Spleen (tissue), 11 donors: ENCODE measurements around the gene LCT. TPM values are rescaled to one million over a fixed set of nuclear protein-coding genes. Genes with fewer than 3 reads are reported as not detected.

Source experiments
- DNase-seq: peaks from one replicate; pipeline ENCODE4 v3.0.0-alpha.2; 2020
- H3K27ac ChIP-seq, 8 donors: fragments of 200-600 bp; sonication (generic) in 7 of 8; 1 replicate in 4 of 8; 2 replicates in 4 of 8; pipeline versions ENCODE4 v1.5.0 to v1.8.0; 2016 to 2021; ENCODE audit warnings: inconsistent platforms in 4 of 8, mild to moderate bottlenecking in 4 of 8, moderate library complexity in 1 of 8
- H3K27me3 ChIP-seq, 7 donors: fragments of 200-600 bp; sonication (generic) in 6 of 7; replicated peaks in 1 of 7; 1 replicate in 4 of 7; 2 replicates in 3 of 7; pipeline versions ENCODE4 v1.5.0 to v1.8.0; 2016 to 2021; ENCODE audit warnings: inconsistent platforms in 3 of 7, mild to moderate bottlenecking in 1 of 7
- H3K36me3 ChIP-seq, 6 donors: fragments of 200-600 bp; sonication (generic) in 5 of 6; 1 replicate in 4 of 6; 2 replicates in 2 of 6; pipeline versions ENCODE4 v1.5.0 to v1.8.0; 2016 to 2021; ENCODE audit warnings: inconsistent platforms in 2 of 6
- H3K4me1 ChIP-seq, 6 donors: fragments of 200-600 bp; sonication (generic) in 5 of 6; 1 replicate in 3 of 6; 2 replicates in 3 of 6; pipeline versions ENCODE4 v1.5.0 to v1.8.0; 2016 to 2021; ENCODE audit warnings: inconsistent platforms in 3 of 6
- H3K4me3 ChIP-seq, 8 donors: fragments of 200-600 bp; sonication (generic) in 7 of 8; 1 replicate in 4 of 8; 2 replicates in 4 of 8; pipeline versions ENCODE4 v1.5.0 to v1.8.0; 2016 to 2021; ENCODE audit warnings: inconsistent platforms in 4 of 8, mild to moderate bottlenecking in 4 of 8, moderate library complexity in 2 of 8
- H3K9me3 ChIP-seq, 8 donors: fragments of 200-600 bp; sonication (generic) in 7 of 8; 1 replicate in 4 of 8; 2 replicates in 4 of 8; pipeline versions ENCODE4 v1.5.0 to v1.8.0; 2016 to 2021; ENCODE audit warnings: inconsistent platforms in 4 of 8
- POLR2A ChIP-seq, 3 donors: fragments of 450-650 bp; IDR thresholded peaks; one replicate each; pipeline ENCODE4 v1.5.1; 2017; ENCODE audit warnings: antibody characterized with exemption in 3 of 3, mild to moderate bottlenecking in 1 of 3
- POLR2AphosphoS5 ChIP-seq, 3 donors: sonication (generic); formaldehyde crosslinking; IDR thresholded peaks; one replicate each; pipeline ENCODE4 v1.5.1; 2017; ENCODE audit warnings: antibody characterized with exemption in 3 of 3
- WGBS, 5 donors: extraction: QIAGEN DNeasy Blood & Tissue Kit in 3 of 5; methylation state at CpG; one replicate each; pipeline versions ENCODE4 v1.1.5 to v1.1.7; 2013 to 2018; 5-methylcytosine and 5-hydroxymethylcytosine counted together
- intact Hi-C: fragments of 100-400 bp; cut with DNase I; formaldehyde crosslinking; loops from one replicate; pipeline ENCODE4 v1.15.0; 2023; ENCODE audit warnings: low total_unique reads
- polyA plus RNA-seq, 3 donors: library from polyadenylated mRNA; stranded (reverse); fragments of 200-250 nt; gene quantifications; one replicate each; pipeline ENCODE4 v1.2.1, GENCODE V29; 2013
- total RNA-seq, 7 donors: library from RNA; depleted of rRNA in 3 of 7; stranded (reverse); fragments of >200 nt in 3 of 7; fragmentation: NEBNext Ultra II Directional in 4 of 7; extraction: Animal tissue kit (Norgen Biotek cat#: 25700) in 4 of 7; gene quantifications; one replicate each; pipeline versions ENCODE4 v1.1.0 to v1.2.1, GENCODE V29; 2016 to 2021
- TF ChIP-seq, protein P1 (sequence below), 11 experiments: fragments of 200-600 bp in 7 of 11; fragments of 450-650 bp in 4 of 11; sonication (generic) in 4 of 11; IDR thresholded peaks in 8 of 11; conservative IDR thresholded peaks in 3 of 11; 1 replicate in 7 of 11; 2 replicates in 4 of 11; pipeline versions ENCODE4 v1.4.0 to v1.8.0; 2016 to 2021; ENCODE audit warnings: antibody characterized with exemption in 11 of 11, inconsistent platforms in 4 of 11, mild to moderate bottlenecking in 1 of 11
- donor health status: healthy with polysubstance abuse.
- donor health status: DM: no; HTN: no; CAD: no; lungs with moderate emphysema.
- donor health status: DM: no; HTN: no; CAD: no.
- donor health status: Bipolar disorder and iron deficiency.
- donor health status: healthy.
- donor health status: DM: no; HTN: no; CAD: no.
- donor health status: DM: yes; HTN: yes; CAD: no.

LCT gene
- total and polyA plus RNA-seq, 10 donors, result 0.02 to 0.19 (median 0.06) TPM; not detected in 3

DNA sequence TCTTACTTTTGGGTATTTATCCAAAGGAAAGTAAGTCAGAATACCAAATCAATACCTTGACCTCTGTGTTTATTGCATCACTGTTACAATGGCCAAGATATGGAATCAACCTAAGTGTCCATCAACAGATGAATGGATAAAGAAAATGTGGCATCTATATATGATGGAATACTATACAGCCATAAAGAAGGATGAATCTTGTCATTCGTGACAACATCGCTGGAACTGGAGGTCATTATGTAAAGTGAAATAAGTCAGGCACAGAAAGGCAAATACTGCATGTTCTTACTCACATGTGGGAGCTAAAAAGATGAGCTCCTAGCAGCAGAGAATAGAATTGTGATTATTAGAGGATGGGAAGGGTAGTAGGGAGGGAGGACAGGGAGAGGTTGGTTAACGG lies 34.6 kb downstream of the LCT start:
- no peaks in the 10 kb centered on the region for H3K27me3 ChIP-seq
- H3K4me3 ChIP-seq, result no peak overlapping the region
- no peak for TF ChIP-seq POLR2A (IDR thresholded peaks at IDR 0.05)
- no peak for TF ChIP-seq POLR2AphosphoS5 (IDR thresholded peaks at IDR 0.05)
- WGBS, 5 donors, result 63 to 68% (median 66%) methylated on average over 3 of the region's 3 CpGs
- DNase-seq, result no peak
- H3K9me3 ChIP-seq, result peaks cover 0 to 34% (median 30%) of the 10 kb centered on the region in 8 donors
- H3K36me3 ChIP-seq, result no peaks in the 10 kb centered on the region
- H3K4me1 ChIP-seq, result peaks cover 0 to 6% (median 4%) of the 10 kb centered on the region in 6 donors
- no peak overlapping the region for H3K27ac ChIP-seq
- intact Hi-C loops, result no loop called here

DNA sequence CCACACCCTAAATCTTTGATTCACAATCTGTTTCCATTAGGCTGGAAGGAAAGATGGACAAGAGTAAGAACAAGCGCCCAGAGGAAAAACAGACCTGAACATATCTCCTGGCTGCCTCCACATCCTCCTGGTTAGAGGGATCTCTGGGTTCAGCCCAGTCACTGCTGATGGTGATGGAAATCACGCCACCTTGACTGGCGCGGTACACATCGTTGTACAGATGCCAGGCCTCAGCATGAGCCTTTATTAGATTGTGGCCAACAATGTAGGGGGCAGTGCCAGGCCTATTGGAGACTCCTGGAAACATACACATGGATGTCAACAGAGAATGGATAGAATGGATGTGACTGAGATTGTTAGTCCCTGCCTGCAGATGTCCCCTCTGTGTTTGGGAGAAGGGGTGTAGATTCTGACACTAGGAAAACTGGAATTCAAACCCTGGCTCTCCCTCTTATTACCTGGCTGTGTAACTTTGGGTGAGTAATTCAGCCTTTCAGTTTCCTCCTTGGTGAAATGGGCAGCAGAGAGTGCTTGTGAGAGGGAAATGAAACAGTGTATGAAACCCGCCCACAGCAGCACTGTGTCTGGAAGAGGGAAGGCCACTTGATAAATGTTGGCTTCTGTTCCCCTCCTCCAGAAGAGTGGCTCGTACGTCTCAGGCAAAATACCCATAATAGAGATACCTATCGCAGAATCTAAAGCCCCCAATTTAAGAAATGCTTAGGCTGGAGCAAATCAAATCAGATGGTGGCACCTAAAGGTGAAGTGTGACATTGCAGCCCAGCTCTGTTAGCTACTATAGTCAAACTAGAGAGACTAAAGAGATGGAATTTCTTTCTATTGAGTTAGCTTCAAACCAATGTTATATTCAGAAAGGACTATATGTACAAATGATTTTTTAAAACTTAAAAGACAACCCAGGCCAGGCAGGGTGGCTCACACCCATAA lies 36.2 kb downstream of the LCT start:
- peaks cover 0 to 34% (median 30%) of the 10 kb centered on the region in 8 donors for H3K9me3 ChIP-seq
- TF ChIP-seq, protein P1, sequence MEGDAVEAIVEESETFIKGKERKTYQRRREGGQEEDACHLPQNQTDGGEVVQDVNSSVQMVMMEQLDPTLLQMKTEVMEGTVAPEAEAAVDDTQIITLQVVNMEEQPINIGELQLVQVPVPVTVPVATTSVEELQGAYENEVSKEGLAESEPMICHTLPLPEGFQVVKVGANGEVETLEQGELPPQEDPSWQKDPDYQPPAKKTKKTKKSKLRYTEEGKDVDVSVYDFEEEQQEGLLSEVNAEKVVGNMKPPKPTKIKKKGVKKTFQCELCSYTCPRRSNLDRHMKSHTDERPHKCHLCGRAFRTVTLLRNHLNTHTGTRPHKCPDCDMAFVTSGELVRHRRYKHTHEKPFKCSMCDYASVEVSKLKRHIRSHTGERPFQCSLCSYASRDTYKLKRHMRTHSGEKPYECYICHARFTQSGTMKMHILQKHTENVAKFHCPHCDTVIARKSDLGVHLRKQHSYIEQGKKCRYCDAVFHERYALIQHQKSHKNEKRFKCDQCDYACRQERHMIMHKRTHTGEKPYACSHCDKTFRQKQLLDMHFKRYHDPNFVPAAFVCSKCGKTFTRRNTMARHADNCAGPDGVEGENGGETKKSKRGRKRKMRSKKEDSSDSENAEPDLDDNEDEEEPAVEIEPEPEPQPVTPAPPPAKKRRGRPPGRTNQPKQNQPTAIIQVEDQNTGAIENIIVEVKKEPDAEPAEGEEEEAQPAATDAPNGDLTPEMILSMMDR (IDR thresholded peaks at IDR 0.05 in 8 of 11, conservative IDR thresholded peaks at IDR 0.05 in 3 of 11), result no peak
- TF ChIP-seq POLR2A (IDR thresholded peaks at IDR 0.05) (no peak), POLR2AphosphoS5 (IDR thresholded peaks at IDR 0.05) (no peak)
- intact Hi-C loops, result no loop called here
- H3K27ac ChIP-seq, result no peak overlapping the region
- DNase-seq, result no peak
- H3K27me3 ChIP-seq, result no peaks in the 10 kb centered on the region
- H3K4me3 ChIP-seq, result no peak overlapping the region
- 79 to 92% (median 85%) methylated on average over 9 of the region's 9 CpGs for WGBS, 5 donors
- no peaks in the 10 kb centered on the region for H3K36me3 ChIP-seq
- H3K4me1 ChIP-seq, result peaks cover 0 to 8% (median 6%) of the 10 kb centered on the region in 6 donors

DNA sequence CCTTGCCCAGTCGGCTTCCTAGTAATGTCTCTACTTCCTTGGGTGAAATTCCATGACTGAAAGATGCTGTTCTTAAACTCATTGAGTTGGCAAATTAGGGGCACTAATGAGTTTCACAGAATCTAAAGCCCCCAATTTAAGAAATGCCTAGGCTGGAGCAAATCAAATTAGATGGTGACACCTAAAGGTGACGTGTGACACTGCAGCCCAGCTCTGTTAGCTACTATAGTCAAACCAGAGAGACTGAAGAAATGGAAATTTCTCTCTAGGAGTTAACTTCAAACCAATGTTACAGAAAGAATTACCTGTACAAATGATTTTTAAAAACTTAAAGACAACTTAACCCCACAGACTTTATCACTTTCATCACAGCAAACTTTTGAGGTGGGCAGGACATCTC lies 37.2 kb downstream of the LCT start:
- peaks cover 0 to 34% (median 30%) of the 10 kb centered on the region in 8 donors for H3K9me3 ChIP-seq
- H3K27me3 ChIP-seq, result no peaks in the 10 kb centered on the region
- no peak overlapping the region for H3K4me3 ChIP-seq
- TF ChIP-seq POLR2AphosphoS5 (IDR thresholded peaks at IDR 0.05) (no peak), POLR2A (IDR thresholded peaks at IDR 0.05) (no peak)
- TF ChIP-seq, protein P1 (IDR thresholded peaks at IDR 0.05 in 8 of 11, conservative IDR thresholded peaks at IDR 0.05 in 3 of 11), result no peak
- intact Hi-C loops, result no loop called here
- 35 to 61% (median 38%) methylated on average over 2 of the region's 2 CpGs for WGBS, 5 donors
- no peak for DNase-seq
- no peak overlapping the region for H3K27ac ChIP-seq
- peaks cover 0 to 10% (median 6%) of the 10 kb centered on the region in 6 donors for H3K4me1 ChIP-seq
- H3K36me3 ChIP-seq, result no peaks in the 10 kb centered on the region

DNA sequence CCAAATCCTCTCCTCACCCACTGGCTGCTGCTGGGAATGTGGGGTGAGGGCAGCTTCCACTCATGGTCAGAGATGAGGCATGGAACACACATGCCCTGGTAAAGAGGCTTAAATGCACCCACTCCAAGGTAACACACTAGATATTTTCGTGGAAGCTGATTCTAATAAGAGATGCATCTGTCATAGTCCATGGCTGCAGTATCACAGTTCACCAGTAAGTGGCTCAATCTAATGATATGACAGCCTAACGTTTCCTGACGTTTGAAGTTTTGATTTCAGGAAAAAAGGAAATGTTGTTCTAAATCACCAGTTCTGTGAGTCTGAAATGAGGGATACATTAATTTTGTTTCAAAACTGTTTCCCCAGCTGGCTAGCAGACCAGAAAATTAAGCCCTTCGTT lies 38.2 kb downstream of the LCT start:
- DNase-seq, result no peak
- Histone ChIP-seq H3K27ac (no peak overlapping the region), H3K9me3 (peaks cover 0 to 34% (median 30%) of the 10 kb centered on the region in 8 donors), H3K36me3 (no peaks in the 10 kb centered on the region), H3K4me1 (peaks cover 0 to 13% (median 6%) of the 10 kb centered on the region in 6 donors), H3K27me3 (no peaks in the 10 kb centered on the region), H3K4me3 (no peak overlapping the region)
- intact Hi-C loops, result no loop called here
- TF ChIP-seq POLR2AphosphoS5 (IDR thresholded peaks at IDR 0.05) (no peak), POLR2A (IDR thresholded peaks at IDR 0.05) (no peak)
- TF ChIP-seq, protein P1 (IDR thresholded peaks at IDR 0.05 in 8 of 11, conservative IDR thresholded peaks at IDR 0.05 in 3 of 11), result no peak
- WGBS, 5 donors, result 33 to 45% (median 41%) methylated on average over 4 of the region's 4 CpGs
